HL-60/S4 treated with phorbol 12-myristate 13-acetate at 8.2 ng/mL for 4 days and 3 days (cell line): ENCODE data around the gene HDLBP.

ENCODE experiments used
- in situ Hi-C: fragments of 300-500 bp; cut with MboI; formaldehyde crosslinking; loops from 2 replicates; pipeline ENCODE4 v1.15.0; 2022; ENCODE audit warnings: low sequenced_read_pairs

The HDLBP gene

GRCh38 chr2:241234066-241234790 is 81.2 kb downstream of the HDLBP start:
- in situ Hi-C loops = no loop called here

DNA sequence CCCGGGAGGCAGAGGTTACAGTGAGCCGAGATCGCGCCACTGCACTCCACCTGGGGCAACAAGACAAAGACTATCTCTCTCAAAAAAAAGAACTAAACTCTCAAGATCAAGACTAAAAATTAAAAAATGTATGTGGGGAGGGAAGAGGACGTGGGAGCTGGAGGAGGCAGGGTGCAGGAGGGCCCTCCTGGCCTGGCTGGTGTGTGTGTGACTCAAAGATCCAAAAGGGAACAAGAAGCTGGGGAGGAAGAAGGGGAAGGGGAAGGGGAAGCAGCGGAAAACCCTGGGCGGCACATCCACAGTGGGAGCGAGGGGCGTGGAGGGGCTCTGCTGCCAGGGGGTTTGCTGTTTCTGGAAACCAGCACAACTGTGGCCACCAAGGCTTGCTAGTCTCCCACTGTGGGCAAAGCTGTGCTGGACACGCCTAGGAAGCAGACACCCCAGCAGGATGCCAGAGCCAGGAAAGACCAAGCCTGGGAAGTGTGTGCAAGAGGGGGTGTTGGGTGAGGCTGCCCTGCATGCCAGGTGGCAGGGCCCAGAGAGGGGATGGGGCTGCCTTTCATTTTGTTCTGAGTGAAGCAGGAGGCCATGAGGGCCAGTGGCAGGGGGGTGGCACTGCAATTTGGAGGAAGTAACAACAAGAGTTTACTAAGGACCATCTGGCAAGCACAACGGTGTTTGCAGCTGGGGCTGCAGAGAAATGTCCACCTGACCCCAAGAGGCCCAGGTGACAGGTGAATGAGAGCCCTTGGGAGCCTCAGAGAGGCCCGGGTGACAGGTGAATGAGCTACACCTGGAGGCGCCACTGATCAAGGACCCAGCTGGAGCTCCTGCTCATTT is 82.5 kb downstream of the HDLBP start:
- in situ Hi-C loops = no loop called here

DNA sequence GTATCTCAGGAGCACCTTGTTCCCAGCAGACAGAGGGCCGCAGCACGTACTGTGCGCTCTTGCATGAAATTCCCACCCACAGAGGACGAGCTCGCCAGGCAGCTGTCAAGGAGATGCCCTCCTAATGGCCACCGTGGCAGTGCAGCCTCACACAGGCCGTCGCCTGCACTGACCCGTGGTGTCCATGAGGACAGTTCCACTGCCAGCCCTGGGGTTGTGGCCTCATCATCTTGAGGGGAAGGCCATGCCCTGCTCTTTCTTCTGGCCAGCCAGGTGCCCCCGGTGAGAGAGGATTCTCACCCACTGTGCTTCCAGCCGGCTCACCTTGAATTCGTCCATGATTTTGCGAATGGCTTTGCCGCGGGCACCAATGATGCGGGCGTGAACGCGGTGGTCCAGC is 85.0 kb downstream of the HDLBP start:
- in situ Hi-C loops = no loop called here

GRCh38 chr2:241229563-241230401 is 85.7 kb downstream of the HDLBP start:
- in situ Hi-C loops = no loop called here

GRCh38 chr2:241228860-241229516 is 86.5 kb downstream of the HDLBP start:
- in situ Hi-C loops = no loop called here

DNA sequence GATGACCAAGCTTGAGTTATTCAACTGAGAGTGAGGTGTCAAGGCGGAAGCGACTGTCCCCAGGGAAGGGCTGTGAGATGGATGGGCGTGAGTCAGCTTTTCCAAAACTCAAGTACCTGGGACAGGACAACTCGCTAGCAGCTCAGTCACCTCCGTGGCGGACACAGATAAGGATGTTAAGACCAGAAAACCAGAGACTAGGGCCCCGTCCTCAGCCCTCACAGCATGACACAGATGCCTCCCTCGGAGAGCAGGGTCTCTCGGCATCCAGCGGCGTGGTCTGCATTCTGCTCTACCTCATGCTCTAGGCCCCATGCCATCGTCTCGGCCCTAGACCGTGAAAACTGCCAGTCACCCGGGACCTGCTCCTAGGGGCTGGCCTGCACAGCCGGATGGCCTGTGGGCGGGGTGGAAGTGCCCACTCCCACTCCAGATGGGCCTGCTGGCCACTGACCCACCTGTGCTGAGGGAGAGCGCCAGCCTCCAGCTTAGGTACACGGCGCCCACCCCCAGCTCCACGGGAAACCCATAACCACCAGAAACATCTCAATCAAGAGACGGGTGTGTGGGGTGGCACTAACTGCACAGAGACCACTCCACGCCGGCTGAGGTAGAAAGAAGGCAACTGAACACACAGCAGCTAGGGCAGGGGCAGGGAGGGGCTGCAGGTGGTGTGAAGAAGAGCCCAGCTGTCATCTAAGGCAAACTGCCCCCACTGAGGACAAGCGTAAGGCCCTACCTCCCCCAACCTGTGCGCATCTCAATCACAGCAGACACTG is 87.2 kb downstream of the HDLBP start:
- in situ Hi-C loops = no loop called here

GRCh38 chr2:241227594-241227993 is 87.9 kb downstream of the HDLBP start:
- in situ Hi-C loops = no loop called here

- in situ Hi-C loops = no loop called here
These were observed 88.5 kb downstream of the HDLBP start for GRCh38 chr2:241226723-241227572.

GRCh38 chr2:241225983-241226382 is 89.5 kb downstream of the HDLBP start:
- in situ Hi-C loops = no loop called here

- in situ Hi-C loops = no loop called here
These were observed 89.9 kb downstream of the HDLBP start for GRCh38 chr2:241225545-241225944.

DNA sequence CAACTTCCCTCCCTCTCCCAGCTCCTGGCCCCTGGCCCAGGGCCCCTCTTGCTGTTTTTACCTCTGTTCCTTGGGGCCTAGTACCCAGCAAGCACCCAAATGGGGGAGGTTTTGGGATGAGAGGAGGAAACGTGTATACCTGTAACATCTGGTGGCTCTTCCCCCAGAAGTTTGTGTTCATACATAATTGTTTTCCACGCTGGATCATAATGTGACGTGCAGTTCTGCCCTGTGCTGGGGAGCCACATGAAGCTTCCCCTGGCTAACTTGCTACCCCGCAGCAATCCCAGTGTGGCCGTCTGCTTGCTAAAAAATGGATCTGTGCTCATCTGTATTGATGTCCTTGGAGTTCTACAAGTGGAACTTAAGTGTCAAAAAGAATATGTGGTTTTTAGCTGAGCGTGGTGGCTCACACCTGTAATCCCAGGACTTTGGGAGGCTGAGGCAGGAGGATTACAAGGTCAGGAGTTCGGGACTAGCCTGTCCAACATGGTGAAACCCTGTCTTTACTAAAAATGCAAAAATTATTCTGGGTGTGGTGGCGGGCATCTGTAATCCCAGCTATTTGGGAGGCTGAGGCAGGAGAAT is 90.5 kb downstream of the HDLBP start:
- in situ Hi-C loops = no loop called here

DNA sequence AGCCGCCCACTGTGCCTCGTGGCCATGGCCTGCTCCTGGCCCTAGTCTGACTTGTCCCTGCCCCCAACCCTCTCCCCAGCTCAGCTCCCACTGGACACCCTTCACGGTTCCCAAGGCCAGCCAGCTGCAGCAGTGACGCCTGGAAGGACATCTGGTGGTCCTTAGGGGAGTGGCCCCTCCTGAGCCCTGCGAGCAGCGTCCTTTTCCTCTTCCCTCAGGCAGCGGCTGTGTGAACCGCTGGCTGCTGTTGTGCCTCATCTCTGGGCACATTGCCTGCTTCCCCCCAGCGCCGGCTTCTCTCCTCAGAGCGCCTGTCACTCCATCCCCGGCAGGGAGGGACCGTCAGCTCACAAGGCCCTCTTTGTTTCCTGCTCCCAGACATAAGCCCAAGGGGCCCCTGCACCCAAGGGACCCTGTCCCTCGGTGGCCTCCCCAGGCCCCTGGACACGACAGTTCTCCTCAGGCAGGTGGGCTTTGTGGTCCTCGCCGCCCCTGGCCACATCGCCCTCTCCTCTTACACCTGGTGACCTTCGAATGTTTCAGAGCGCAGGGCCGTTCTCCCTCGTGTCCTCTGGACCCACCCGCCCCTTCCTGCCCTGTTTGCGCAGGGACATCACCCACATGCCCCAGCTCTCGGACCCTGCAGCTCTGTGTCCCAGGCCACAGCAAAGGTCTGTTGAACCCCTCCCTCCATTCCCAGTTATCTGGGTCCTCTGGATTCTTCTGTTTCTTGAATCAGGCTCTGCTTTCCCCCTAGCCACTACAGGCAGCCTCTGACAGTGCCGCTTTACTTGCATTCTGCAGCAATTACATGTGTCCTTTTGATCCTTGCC is 91.2 kb downstream of the HDLBP start:
- in situ Hi-C loops = no loop called here

GRCh38 chr2:241223211-241224017 is 92.1 kb downstream of the HDLBP start:
- in situ Hi-C loops = no loop called here

DNA sequence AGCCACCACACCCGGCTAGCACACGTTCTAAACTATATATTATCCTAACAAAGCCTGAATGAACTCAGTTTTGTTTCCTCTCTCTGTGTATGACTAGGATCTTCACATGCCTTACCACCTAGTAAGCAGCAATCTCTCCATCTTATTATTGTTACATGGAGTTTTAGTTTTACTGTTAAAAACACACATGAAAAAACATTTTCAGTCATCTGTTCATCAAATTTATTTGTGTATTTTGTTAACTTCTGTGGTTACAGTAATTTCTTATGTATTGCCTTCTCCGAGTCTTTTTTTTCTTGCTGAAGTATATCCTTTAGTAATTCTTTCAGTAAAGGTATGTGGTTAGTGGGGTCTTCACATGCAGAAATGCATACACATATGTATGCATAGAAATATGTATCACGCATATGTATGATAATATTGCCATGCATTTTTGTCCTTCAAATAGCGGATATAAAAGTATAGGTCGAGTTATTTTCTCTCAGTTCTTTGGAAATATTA is 95.6 kb downstream of the HDLBP start:
- in situ Hi-C loops = no loop called here

GRCh38 chr2:241219030-241219382 is 96.5 kb downstream of the HDLBP start:
- in situ Hi-C loops = no loop called here

DNA sequence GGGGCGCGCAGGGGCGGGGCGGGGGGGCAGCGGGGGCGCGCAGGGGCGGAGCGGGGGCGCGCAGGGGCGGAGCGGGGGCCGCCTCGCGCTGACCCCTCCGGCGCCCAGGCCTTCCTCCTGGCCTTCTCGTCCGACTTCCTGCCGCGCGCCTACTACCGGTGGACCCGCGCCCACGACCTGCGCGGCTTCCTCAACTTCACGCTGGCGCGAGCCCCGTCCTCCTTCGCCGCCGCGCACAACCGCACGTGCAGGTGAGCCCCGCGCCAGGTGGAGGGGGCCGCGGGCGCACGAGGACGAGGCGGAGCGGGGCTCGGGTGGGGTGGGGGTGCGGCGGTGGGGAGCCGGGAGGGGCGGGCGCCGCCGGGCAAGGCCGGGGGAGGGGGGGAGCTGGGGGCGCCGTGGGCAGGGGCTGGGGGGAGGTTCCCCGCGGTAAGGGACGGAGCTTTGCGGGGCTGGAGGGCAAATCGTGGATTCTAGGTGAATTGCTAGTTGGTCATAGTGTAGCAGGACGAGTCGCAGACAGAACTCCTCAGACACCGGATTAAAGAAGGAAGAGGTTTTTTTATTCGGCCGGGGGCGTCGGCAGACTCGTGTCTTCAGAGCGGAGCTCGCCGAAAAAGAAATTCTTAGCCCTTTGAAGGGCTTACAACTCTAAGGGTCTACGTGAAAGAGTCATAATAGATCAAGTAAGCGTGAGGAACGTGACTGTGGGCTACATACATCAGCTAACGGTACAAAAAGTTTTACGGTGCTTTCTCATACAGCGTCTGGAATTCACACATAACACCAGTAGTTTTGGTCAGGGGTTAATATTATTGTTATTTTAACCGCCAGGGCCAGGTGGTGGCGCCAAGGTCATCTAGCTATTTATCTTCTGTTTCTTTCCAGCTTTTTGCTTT is 97.1 kb downstream of the HDLBP start:
- in situ Hi-C loops = no loop called here
